Activated CD4-positive, alpha-beta T cell treated with anti-CD3 and anti-CD28 coated beads for 36 hours (primary cell): ENCODE data around the gene ABCC6. TPM values are rescaled to one million over a fixed set of nuclear protein-coding genes. Genes with fewer than 3 reads are reported as not detected.
"Not testable (repeated sequence)": the region's sequence is repeated elsewhere in the genome, so short reads cannot be mapped to it uniquely, and the experiment has no call there.

Experiments
- ATAC-seq: fragments of 200-7000 bp; cut with Tn5 transposase; one replicate; pipeline ENCODE4 v1.10.0; 2021; ENCODE audit warnings: mild to moderate bottlenecking, moderate library complexity
- CTCF ChIA-PET: fragments of 350-600 bp; sonication (Branson Sonifier 250); formaldehyde crosslinking; loops from one replicate; lab custom pipeline; 2021; ENCODE audit warnings: antibody characterized with exemption; lab: Charles Lee
- POLR2A ChIA-PET: fragments of 350-600 bp; sonication (Branson Sonifier 250); formaldehyde crosslinking; loops from one replicate; lab custom pipeline; 2021; ENCODE audit warnings: antibody characterized with exemption, inconsistent platforms; lab: Charles Lee
- DNase-seq: peaks from one replicate; pipeline ENCODE4 v3.0.0-alpha.2; 2020
- H3K27ac Mint-ChIP-seq: one replicate; pipeline ENCODE4 v1.8.0; 2021; ENCODE audit warnings: mixed read lengths
- H3K27me3 Mint-ChIP-seq: one replicate; pipeline ENCODE4 v1.8.0; 2021; ENCODE audit warnings: mixed read lengths
- H3K36me3 Mint-ChIP-seq: one replicate; pipeline ENCODE4 v1.8.0; 2021; ENCODE audit warnings: low read depth, mixed read lengths
- H3K4me1 Mint-ChIP-seq: one replicate; pipeline ENCODE4 v1.8.0; 2021; ENCODE audit warnings: mixed read lengths
- H3K4me3 Mint-ChIP-seq: one replicate; pipeline ENCODE4 v1.8.0; 2021; ENCODE audit warnings: mild to moderate bottlenecking, moderate library complexity, mixed read lengths
- H3K9me3 Mint-ChIP-seq: one replicate; pipeline ENCODE4 v1.8.0; 2021; ENCODE audit warnings: low read depth, mixed read lengths
- intact Hi-C, 2 experiments: fragments of 100-400 bp; cut with DNase I in 1 of 2; cut with micrococcal nuclease in 1 of 2; formaldehyde crosslinking; loops; one replicate each; pipeline versions ENCODE4 v1.14.2 to v1.15.1; 2022 to 2024; cut with DNase I, micrococcal nuclease
- total RNA-seq, 2 experiments: library from RNA; stranded (reverse); gene quantifications; one replicate each; pipeline ENCODE4 v1.2.3, GENCODE V29; 2021

Gene ABCC6
- total RNA-seq, 2 experiments from 2014 or later = 0.07 TPM; not detected in 1

- DNase-seq (no peak), ATAC-seq (no peak)
- no peak overlapping the region for H3K27ac Mint-ChIP-seq
- peaks cover 7% of the 10 kb centered on the region for H3K9me3 Mint-ChIP-seq
- H3K4me3 Mint-ChIP-seq = no peak overlapping the region
- intact Hi-C loops = no loop called here
- H3K27me3 Mint-ChIP-seq = peaks cover 5% of the 10 kb centered on the region
- CTCF ChIA-PET = interaction anchor here (0.6 to 1.9 kb wide), 4 partner anchors 14 to 236 kb away, joined by 3 to 6 read pairs (median 3); no protein-coding TSS in a partner anchor
- H3K36me3 Mint-ChIP-seq = no peaks in the 10 kb centered on the region
- POLR2A ChIA-PET = no interaction called here
- H3K4me1 Mint-ChIP-seq = no peaks in the 10 kb centered on the region
Measured at GRCh38 chr16:16157166-16157565, 66.1 kb downstream of the ABCC6 start.

DNA sequence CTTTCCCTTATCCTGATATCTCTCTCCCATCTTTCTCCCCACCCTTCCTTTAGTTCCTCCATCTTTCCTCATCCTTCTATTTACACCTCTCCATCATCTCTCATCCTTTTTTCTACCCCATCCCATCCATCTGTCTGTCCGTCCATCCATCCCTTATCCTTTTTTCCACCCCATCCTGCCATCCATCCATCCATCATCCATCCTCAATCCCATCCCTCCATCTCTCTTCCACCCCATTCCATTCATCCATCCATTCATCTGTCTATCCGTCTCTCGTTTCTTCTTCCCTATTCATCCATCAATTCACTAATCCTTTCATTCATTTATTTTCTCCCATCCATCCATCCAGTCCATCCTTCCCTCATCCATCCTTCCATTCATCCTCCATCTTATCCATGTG, 68.1 kb downstream of the ABCC6 start:
- ATAC-seq = no peak
- no peaks in the 10 kb centered on the region for H3K4me1 Mint-ChIP-seq
- no peak overlapping the region for H3K4me3 Mint-ChIP-seq

GRCh38 chr16:16154281-16154951, 68.9 kb downstream of the ABCC6 start:
- POLR2A ChIA-PET = no interaction called here
- peaks cover 7% of the 10 kb centered on the region for H3K9me3 Mint-ChIP-seq
- intact Hi-C loops = no loop called here
- no peak for DNase-seq
- CTCF ChIA-PET = no interaction called here
- H3K27ac Mint-ChIP-seq = no peak overlapping the region
- H3K27me3 Mint-ChIP-seq = peaks cover 5% of the 10 kb centered on the region
- H3K36me3 Mint-ChIP-seq = no peaks in the 10 kb centered on the region
- no peak overlapping the region for H3K4me3 Mint-ChIP-seq
- ATAC-seq = no peak
- no peaks in the 10 kb centered on the region for H3K4me1 Mint-ChIP-seq

More for the DNA sequence above, 68.1 kb downstream of the ABCC6 start:
- Mint-ChIP-seq H3K9me3 (peaks cover 7% of the 10 kb centered on the region), H3K27ac (no peak overlapping the region), H3K36me3 (no peaks in the 10 kb centered on the region), H3K27me3 (peaks cover 5% of the 10 kb centered on the region)
- intact Hi-C loops = no loop called here
- POLR2A ChIA-PET = no interaction called here
- no peak for DNase-seq
- CTCF ChIA-PET = no interaction called here

GRCh38 chr16:16153000-16153399, 70.3 kb downstream of the ABCC6 start:
- H3K4me1 Mint-ChIP-seq, H3K36me3 Mint-ChIP-seq, H3K27me3 Mint-ChIP-seq, H3K27ac Mint-ChIP-seq, intact Hi-C loops, POLR2A ChIA-PET, H3K9me3 Mint-ChIP-seq, ATAC-seq, DNase-seq, H3K4me3 Mint-ChIP-seq, CTCF ChIA-PET: not testable (repeated sequence)

DNA sequence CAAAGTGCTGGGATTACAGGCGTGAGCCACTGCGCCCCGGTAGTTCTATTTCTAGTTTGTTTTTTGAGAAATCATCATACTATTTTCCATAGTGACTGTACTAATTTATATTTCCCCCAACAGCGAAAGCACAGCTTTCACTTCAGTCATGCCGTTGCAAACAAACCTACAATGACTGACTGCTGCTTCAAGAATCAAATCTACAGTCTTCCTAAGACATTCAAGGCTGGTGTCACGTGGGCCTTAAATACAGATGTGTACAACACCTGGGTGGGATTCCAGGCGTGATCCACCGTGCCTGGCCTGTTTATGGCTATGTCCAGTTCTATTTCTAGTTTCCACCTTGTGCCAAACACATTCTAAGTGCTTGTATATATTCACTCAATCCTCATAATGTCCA, 72.0 kb downstream of the ABCC6 start:
- no peak overlapping the region for H3K27ac Mint-ChIP-seq
- DNase-seq = no peak
- ATAC-seq = peak; percentile 23

GRCh38 chr16:16150878-16151152, 72.5 kb downstream of the ABCC6 start:
- ChIA-PET POLR2A (no interaction called here), CTCF (no interaction called here)
- Mint-ChIP-seq H3K4me3 (no peak overlapping the region), H3K27ac (no peak overlapping the region), H3K36me3 (peaks cover 3% of the 10 kb centered on the region), H3K27me3 (peaks cover 5% of the 10 kb centered on the region), H3K4me1 (no peaks in the 10 kb centered on the region), H3K9me3 (no peaks in the 10 kb centered on the region)
- intact Hi-C loops = no loop called here
- DNase-seq (no peak), ATAC-seq (no peak)

More for the DNA sequence above, 72.0 kb downstream of the ABCC6 start:
- no peaks in the 10 kb centered on the region for H3K9me3 Mint-ChIP-seq
- ChIA-PET POLR2A (no interaction called here), CTCF (no interaction called here)
- peaks cover 5% of the 10 kb centered on the region for H3K27me3 Mint-ChIP-seq
- intact Hi-C loops = no loop called here
- no peak overlapping the region for H3K4me3 Mint-ChIP-seq
- no peaks in the 10 kb centered on the region for H3K36me3 Mint-ChIP-seq
- no peaks in the 10 kb centered on the region for H3K4me1 Mint-ChIP-seq

DNA sequence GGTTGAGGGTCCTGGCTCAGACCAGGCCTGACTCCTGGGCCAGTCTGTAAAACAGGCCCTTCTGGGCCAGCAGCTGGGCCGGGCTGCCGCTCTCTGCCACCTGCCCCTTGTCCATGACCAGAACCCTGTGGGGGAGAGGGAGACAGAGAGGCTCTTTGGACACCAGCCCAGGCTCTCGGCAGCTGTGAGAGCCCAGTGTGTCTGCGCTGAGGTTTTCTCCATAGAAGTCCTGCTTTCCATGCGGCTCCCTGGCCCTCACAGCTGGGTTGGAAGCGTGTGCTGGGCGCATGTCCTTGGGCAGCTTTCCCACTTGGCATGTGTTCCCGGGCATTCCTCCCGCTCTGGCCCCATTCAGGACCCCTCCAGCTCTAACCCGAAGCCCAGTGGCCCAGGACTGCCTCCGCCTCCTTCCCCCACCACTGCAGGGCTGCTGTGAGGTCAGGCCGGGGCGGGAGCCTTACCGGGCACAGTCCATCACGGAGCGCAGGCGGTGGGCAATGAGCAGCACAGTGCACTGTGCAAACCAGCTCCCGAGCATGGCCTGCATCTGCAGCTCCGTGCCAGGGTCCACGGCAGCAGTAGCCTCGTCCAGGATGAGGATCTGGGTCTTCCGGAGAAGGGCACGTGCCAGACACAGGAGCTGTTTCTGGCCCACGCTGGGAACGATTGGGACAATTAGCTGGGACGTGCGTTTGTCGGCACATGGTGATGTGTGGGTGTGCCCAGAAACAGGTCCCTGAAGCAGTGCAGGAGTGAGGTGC, 73.0 kb downstream of the ABCC6 start:
- intact Hi-C loops = no loop called here
- H3K4me1 Mint-ChIP-seq = no peaks in the 10 kb centered on the region
- ATAC-seq = no peak
- ChIA-PET POLR2A (no interaction called here), CTCF (no interaction called here)
- peaks cover 5% of the 10 kb centered on the region for H3K36me3 Mint-ChIP-seq
- no peak overlapping the region for H3K4me3 Mint-ChIP-seq
- peaks cover 5% of the 10 kb centered on the region for H3K27me3 Mint-ChIP-seq
- no peak overlapping the region for H3K27ac Mint-ChIP-seq
- no peak for DNase-seq
- H3K9me3 Mint-ChIP-seq = no peaks in the 10 kb centered on the region

- ChIA-PET CTCF (no interaction called here), POLR2A (no interaction called here)
- Mint-ChIP-seq H3K4me3 (no peak overlapping the region), H3K9me3 (no peaks in the 10 kb centered on the region), H3K4me1 (no peaks in the 10 kb centered on the region), H3K27ac (no peak overlapping the region), H3K36me3 (peaks cover 5% of the 10 kb centered on the region), H3K27me3 (no peaks in the 10 kb centered on the region)
- no peak for ATAC-seq
- intact Hi-C loops = no loop called here
- DNase-seq = no peak
Measured at GRCh38 chr16:16149710-16150116, 73.6 kb downstream of the ABCC6 start.

GRCh38 chr16:16148755-16149154, 74.5 kb downstream of the ABCC6 start:
- DNase-seq (no peak), ATAC-seq (no peak)
- H3K36me3 Mint-ChIP-seq = peaks cover 9% of the 10 kb centered on the region
- CTCF ChIA-PET = interaction anchor here (1.0 kb wide), 1 partner anchor 328 kb away, joined by 3 read pairs; no protein-coding TSS in a partner anchor
- H3K27ac Mint-ChIP-seq = no peak overlapping the region
- no peak overlapping the region for H3K4me3 Mint-ChIP-seq
- POLR2A ChIA-PET = no interaction called here
- H3K27me3 Mint-ChIP-seq = no peaks in the 10 kb centered on the region
- intact Hi-C loops = no loop called here
- H3K9me3 Mint-ChIP-seq = no peaks in the 10 kb centered on the region
- no peaks in the 10 kb centered on the region for H3K4me1 Mint-ChIP-seq

GRCh38 chr16:16148000-16148599, 75.2 kb downstream of the ABCC6 start:
- CTCF ChIA-PET = interaction anchor here (0.6 to 1.0 kb wide), 2 partner anchors 274 to 327 kb away, joined by 3 to 4 read pairs; no protein-coding TSS in a partner anchor
- ATAC-seq, intact Hi-C loops, H3K9me3 Mint-ChIP-seq, POLR2A ChIA-PET, H3K27ac Mint-ChIP-seq, H3K27me3 Mint-ChIP-seq, DNase-seq, H3K4me3 Mint-ChIP-seq, H3K4me1 Mint-ChIP-seq: not testable (repeated sequence)
- H3K36me3 Mint-ChIP-seq = peaks cover 10% of the 10 kb centered on the region

DNA sequence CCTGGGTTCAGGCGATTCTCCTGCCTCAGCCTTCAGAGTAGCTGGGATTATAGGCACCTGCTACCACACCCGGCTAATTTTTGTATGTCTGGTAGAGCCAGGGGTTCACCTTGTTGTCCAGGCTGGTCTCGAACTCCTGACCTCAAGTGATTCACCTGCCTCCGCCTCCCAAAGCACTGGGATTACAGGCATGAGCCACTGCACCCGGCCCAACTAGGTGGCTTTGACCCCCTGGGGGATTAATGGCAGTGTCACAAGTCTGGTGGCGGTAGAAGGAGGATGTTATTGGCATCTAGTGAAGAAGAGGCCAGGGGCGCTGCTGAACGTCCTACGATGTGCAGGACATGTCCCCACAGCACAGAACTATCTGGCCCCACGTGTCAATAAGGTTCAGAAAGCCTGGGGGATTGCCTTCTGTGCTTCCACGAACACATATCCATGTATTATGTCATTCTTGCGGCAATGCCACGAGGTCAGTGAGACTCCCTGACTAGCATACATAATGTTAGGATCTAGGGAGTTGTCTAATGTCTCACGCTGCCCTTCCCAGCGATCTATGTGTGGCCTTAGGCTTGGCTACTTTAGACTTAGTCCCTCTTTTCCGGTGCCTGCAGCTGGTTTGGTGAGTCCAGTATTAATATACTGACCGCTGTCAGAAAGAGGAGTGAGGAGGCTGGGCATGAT, 75.8 kb downstream of the ABCC6 start:
- ChIA-PET CTCF (interaction anchor here (0.6 to 1.0 kb wide), 2 partner anchors 32 to 273 kb away, joined by 3 to 4 read pairs; no protein-coding TSS in a partner anchor), POLR2A (no interaction called here)
- no peak overlapping the region for H3K4me3 Mint-ChIP-seq
- no peak for ATAC-seq
- DNase-seq = no peak
- H3K9me3 Mint-ChIP-seq = no peaks in the 10 kb centered on the region
- no peaks in the 10 kb centered on the region for H3K27me3 Mint-ChIP-seq
- no peak overlapping the region for H3K27ac Mint-ChIP-seq
- H3K36me3 Mint-ChIP-seq = peaks cover 13% of the 10 kb centered on the region
- intact Hi-C loops = no loop called here
- no peaks in the 10 kb centered on the region for H3K4me1 Mint-ChIP-seq
